Endothelial cell of umbilical vein (primary cell): Measurements from ENCODE around the gene EIF3B. TPM values are rescaled to one million over a fixed set of nuclear protein-coding genes. Genes with fewer than 3 reads are reported as not detected.
A peak's percentile ranks its signal among the peaks of the same experiment; 100 is the strongest.

Experiments used
- BruUV-seq: library from RNA; stranded (reverse); fragments of 400-500 nt; replicated peaks from 2 replicates; lab custom pipeline; 2021; lab: Mats Ljungman, UMichigan
- CTCF ChIA-PET: fragments of 300-600, 350-600 bp; sonication (Branson Sonifier 250); formaldehyde crosslinking; loops from one replicate; lab custom pipeline; 2021; ENCODE audit warnings: antibody characterized with exemption, inconsistent platforms; lab: Charles Lee
- POLR2A ChIA-PET: fragments of 300-600, 350-600 bp; sonication (Branson Sonifier 250); formaldehyde crosslinking; loops from one replicate; lab custom pipeline; 2021; ENCODE audit warnings: antibody characterized with exemption, inconsistent platforms; lab: Charles Lee
- DNase-seq: peaks from one replicate; pipeline ENCODE4 v3.0.0-alpha.2; 2011; ENCODE audit warnings: low read depth, low spot score
- FAIRE-seq: peaks from 2 replicates; lab custom pipeline; 2011; peaks lifted over from hg19 to GRCh38; lab: Jason Lieb, UNC
- H2AFZ ChIP-seq: 2 replicates; pipeline ENCODE4 v1.6.0; 2012; ENCODE audit warnings: low read depth, low read length, control low read depth, inconsistent platforms
- H3K27ac ChIP-seq: 2 replicates; pipeline ENCODE4 v1.5.1; 2011; ENCODE audit warnings: low read depth, mild to moderate bottlenecking, control low read depth, low read length, moderate library complexity; ENCODE audit not compliant: insufficient read depth
- H3K27me3 ChIP-seq, 2 experiments: 2 replicates each; pipeline versions ENCODE4 v1.6.0 to v1.6.1; 2011; ENCODE audit warnings: low read length in 2 of 2, mixed read lengths in 1 of 2; ENCODE audit not compliant: control insufficient read depth in 2 of 2, insufficient read depth in 2 of 2
- H3K36me3 ChIP-seq, 2 experiments: 2 replicates in 1 of 2; 3 replicates in 1 of 2; pipeline ENCODE4 v1.5.1; 2011; ENCODE audit warnings: low read length in 2 of 2, mild to moderate bottlenecking in 1 of 2, moderate library complexity in 1 of 2; ENCODE audit not compliant: control insufficient read depth in 2 of 2, insufficient read depth in 2 of 2; ENCODE audit errors: extremely low read depth in 1 of 2
- H3K4me1 ChIP-seq: 3 replicates; pipeline ENCODE4 v1.5.1; 2011; ENCODE audit warnings: mild to moderate bottlenecking, low read length; ENCODE audit not compliant: control insufficient read depth, insufficient read depth; ENCODE audit errors: extremely low read depth
- H3K4me2 ChIP-seq: 2 replicates; pipeline ENCODE4 v1.6.1; 2011; ENCODE audit warnings: low read length, control low read depth, mixed read lengths; ENCODE audit not compliant: insufficient read depth
- H3K4me3 ChIP-seq, 3 experiments: fragments of 200-600 bp in 1 of 3; sonication (generic), shearing (Covaris generic) in 1 of 3; replicated peaks in 1 of 3; 2 replicates each; pipeline ENCODE4 v1.5.1; 2011 to 2016; ENCODE audit warnings: control low read depth in 3 of 3, low read length in 3 of 3, mild to moderate bottlenecking in 2 of 3, inconsistent platforms in 1 of 3, low read depth in 1 of 3, moderate library complexity in 1 of 3; ENCODE audit not compliant: insufficient read depth in 1 of 3
- H3K79me2 ChIP-seq: 2 replicates; pipeline ENCODE4 v1.6.0; 2012; ENCODE audit warnings: low read length, inconsistent platforms; ENCODE audit not compliant: control insufficient read depth, insufficient read depth
- H3K9ac ChIP-seq: replicated peaks from 2 replicates; pipeline ENCODE3; 2011; ENCODE audit warnings: low read length, control low read depth; ENCODE audit not compliant: insufficient read depth; ENCODE audit errors: extremely low read depth
- H3K9me1 ChIP-seq: replicated peaks from 3 replicates; pipeline ENCODE4 v1.6.0; 2011; ENCODE audit warnings: mild to moderate bottlenecking, low read length; ENCODE audit not compliant: control insufficient read depth, insufficient read depth; ENCODE audit errors: extremely low read depth
- H3K9me3 ChIP-seq: replicated peaks from 2 replicates; pipeline ENCODE4 v1.5.1; 2012; ENCODE audit warnings: low read length, inconsistent platforms; ENCODE audit not compliant: control insufficient read depth, insufficient read depth
- H4K20me1 ChIP-seq: replicated peaks from 2 replicates; pipeline ENCODE3; 2011; ENCODE audit warnings: mild to moderate bottlenecking, low read length; ENCODE audit not compliant: control insufficient read depth, insufficient read depth; ENCODE audit errors: extremely low read depth
- CTCF ChIP-seq, 2 donors: IDR thresholded peaks; 1 replicate in 1 of 2; 2 replicates in 1 of 2; pipeline ENCODE4 v1.5.1; 2011; ENCODE audit warnings: low read length in 2 of 2, mild to moderate bottlenecking in 2 of 2, moderate library complexity in 2 of 2, control low read depth in 1 of 2, inconsistent platforms in 1 of 2, low read depth in 1 of 2; ENCODE audit not compliant: insufficient read depth in 1 of 2; ENCODE audit errors: extremely low read depth in 1 of 2
- EZH2 ChIP-seq: IDR thresholded peaks from 2 replicates; pipeline ENCODE4 v1.6.1; 2012; ENCODE audit warnings: borderline replicate concordance, low read depth, mild to moderate bottlenecking, moderate library complexity, low read length, inconsistent platforms; ENCODE audit not compliant: severe bottlenecking
- FOS ChIP-seq: IDR thresholded peaks from 2 replicates; pipeline ENCODE4 v1.6.1; 2011; ENCODE audit warnings: mild to moderate bottlenecking, low read length, moderate library complexity, borderline replicate concordance; ENCODE audit not compliant: insufficient read depth
- GATA2 ChIP-seq: IDR thresholded peaks from 2 replicates; pipeline ENCODE4 v1.7.0; 2011; ENCODE audit warnings: low read depth, mild to moderate bottlenecking, moderate library complexity, mixed read lengths, low read length; ENCODE audit not compliant: insufficient read length, insufficient read depth
- JUN ChIP-seq: IDR thresholded peaks from 2 replicates; pipeline ENCODE4 v1.6.1; 2011; ENCODE audit warnings: borderline replicate concordance, low read depth; ENCODE audit not compliant: insufficient read length, insufficient read depth
- MYC ChIP-seq: IDR thresholded peaks from one replicate; pipeline ENCODE4 v1.6.1; 2011; ENCODE audit warnings: mild to moderate bottlenecking, low read depth, low read length
- POLR2A ChIP-seq: IDR thresholded peaks from 2 replicates; pipeline ENCODE4 v1.6.1; 2012; ENCODE audit warnings: low read depth, mild to moderate bottlenecking, control low read depth, low read length
- POLR2AphosphoS5 ChIP-seq: IDR thresholded peaks from 2 replicates; pipeline ENCODE4 v1.6.1; 2012; ENCODE audit warnings: low read depth, mild to moderate bottlenecking, control low read depth, low read length, moderate library complexity; ENCODE audit not compliant: insufficient read depth
- dilution Hi-C: fragments of 300-500 bp; cut with MboI; formaldehyde crosslinking; loops from one replicate; pipeline ENCODE4 v1.15.0; 2019; ENCODE audit warnings: low sequenced_read_pairs; ENCODE audit not compliant: extremely low pct_ligation_motif_present
- intact Hi-C: fragments of 100-400 bp; cut with micrococcal nuclease; formaldehyde crosslinking; loops from one replicate; pipeline ENCODE4 v1.10.0; 2022
- polyA plus RNA-seq, 4 experiments: library from polyadenylated mRNA; depleted of rRNA in 3 of 4; stranded (reverse) in 3 of 4; unstranded in 1 of 4; fragments of >200 nt; gene quantifications; 2 replicates each; pipeline versions ENCODE4 v1.2.1 to v1.2.3, GENCODE V29; 2011 to 2012; ENCODE audit warnings: missing spikeins in 1 of 4
- total RNA-seq: library from RNA; stranded (reverse); gene quantifications from 2 replicates; pipeline ENCODE4 v1.2.3, GENCODE V29; 2021
- TF ChIP-seq, protein P1 (sequence below): IDR thresholded peaks from 2 replicates; pipeline ENCODE4 v1.6.1; 2011; ENCODE audit not compliant: insufficient read depth, insufficient read length

The EIF3B gene
- total and polyA plus RNA-seq, 2 donors (not counting 3 experiments of a cell fraction or from before 2014, with no cell fraction given), result 104 to 207 TPM

DNA sequence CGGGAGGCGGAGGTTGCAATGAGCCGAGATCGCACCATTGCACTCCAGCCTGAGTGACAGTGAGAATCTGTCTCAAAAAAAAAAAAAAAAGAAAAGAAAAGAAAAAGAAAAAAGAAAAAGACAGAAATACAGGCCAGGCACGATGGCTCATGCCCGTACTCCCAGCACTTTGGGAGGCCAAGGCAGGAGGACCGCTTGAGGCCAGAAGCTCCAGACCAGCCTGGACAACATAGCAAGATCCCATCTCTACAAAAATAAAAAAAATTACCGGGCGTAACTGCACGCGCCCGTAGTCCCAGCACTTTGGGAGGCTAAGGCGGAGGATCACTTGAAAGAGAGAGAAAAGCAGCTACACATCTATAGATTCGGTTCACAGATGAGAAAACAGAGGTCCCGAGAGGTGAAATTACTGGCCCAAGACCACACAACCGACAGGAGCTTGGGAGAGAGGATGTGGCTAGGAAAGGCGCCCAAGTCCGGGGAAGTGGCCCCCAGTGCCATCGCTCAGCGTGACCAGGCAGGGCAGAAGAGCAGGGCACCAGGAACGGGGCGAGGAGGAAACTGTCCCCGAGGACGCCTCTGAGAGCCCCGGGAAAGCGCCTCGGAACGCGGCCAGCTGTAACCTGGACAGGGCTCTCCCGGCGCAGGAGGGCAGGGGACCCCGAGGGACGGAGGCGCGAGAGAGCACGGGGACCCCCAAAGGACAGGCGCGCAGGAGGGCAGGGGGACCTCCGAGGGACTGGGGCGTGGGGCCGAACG is 41.0 kb upstream of the EIF3B start:
- H3K9me3 ChIP-seq, result no peaks in the 10 kb centered on the region
- peak overlapping the region; percentile 30 for H3K27ac ChIP-seq
- peak overlapping the region; percentile 74 for H3K9ac ChIP-seq
- H4K20me1 ChIP-seq, result no peaks in the 10 kb centered on the region
- no peaks in the 10 kb centered on the region for H3K36me3 ChIP-seq
- TF ChIP-seq GATA2 (no peak), MYC (no peak), POLR2AphosphoS5 (no peak), EZH2 (no peak), POLR2A (no peak), FOS (no peak), CTCF (IDR thresholded peaks at IDR 0.05; ENCODE audit: extremely low read depth in 1 of 2, insufficient read depth in 1 of 2, low read depth in 1 of 2, low read length in 2 of 2) (no peak), JUN (no peak)
- TF ChIP-seq, protein P1, sequence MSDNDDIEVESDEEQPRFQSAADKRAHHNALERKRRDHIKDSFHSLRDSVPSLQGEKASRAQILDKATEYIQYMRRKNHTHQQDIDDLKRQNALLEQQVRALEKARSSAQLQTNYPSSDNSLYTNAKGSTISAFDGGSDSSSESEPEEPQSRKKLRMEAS, result no peak
- H3K4me1 ChIP-seq, result peaks cover 6% of the 10 kb centered on the region
- ChIA-PET POLR2A (interaction anchor here (0.6 kb wide), 1 partner anchor 76 kb away, joined by 12 read pairs; no protein-coding TSS in a partner anchor), CTCF (no interaction called here)
- intact Hi-C loops, result loop anchor here (1.0 kb wide), 2 partner anchors 41 to 64 kb away; partner anchors contain the start of gene EIF3B
- FAIRE-seq, result no peak
- peak overlapping the region; percentile 58 to 90 (median 67) for H3K4me3 ChIP-seq
- BruUV-seq, result TSS peak; percentile 50
- H2AFZ ChIP-seq, result peak overlapping the region; percentile 81
- H3K4me2 ChIP-seq, result peak overlapping the region; percentile 67
- no peaks in the 10 kb centered on the region for H3K9me1 ChIP-seq
- DNase-seq, result no peak
- dilution Hi-C loops, result no loop called here
- H3K27me3 ChIP-seq, result no peaks in the 10 kb centered on the region
- H3K79me2 ChIP-seq, result peaks cover 9% of the 10 kb centered on the region
